ENCODE measurements around the gene CD247.

The CD247 gene

DNA sequence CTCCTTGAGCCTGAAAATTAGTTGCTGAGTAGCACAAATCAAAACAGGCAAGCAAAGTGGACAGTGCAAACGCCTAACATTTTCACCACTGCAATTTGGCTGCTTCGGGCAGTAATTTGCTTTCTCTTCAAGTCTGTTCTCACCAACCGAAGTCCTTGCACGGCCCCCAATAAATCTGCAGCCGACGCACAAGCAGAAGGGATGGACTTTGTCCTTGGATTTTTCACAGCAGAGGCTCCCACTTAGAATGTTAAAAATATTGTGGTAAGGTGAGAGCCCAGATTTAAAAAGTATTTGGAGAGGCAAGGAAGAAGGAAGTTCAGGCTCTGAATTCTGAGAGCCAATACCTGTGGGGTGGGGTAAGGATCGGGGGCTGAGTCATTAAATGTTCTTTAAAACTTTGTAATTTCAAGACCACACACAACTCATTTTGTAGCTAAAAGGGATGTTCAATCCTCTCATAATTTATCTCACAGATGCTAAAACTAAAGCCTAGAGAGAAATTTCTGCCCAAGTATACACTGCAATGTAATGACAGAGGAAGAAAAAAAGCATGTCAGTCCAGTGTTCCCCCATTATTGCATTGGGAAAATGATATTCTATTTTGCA is 6.2 kb downstream of the CD247 start:
- POLR2A ChIA-PET = no interaction called here
- Histone ChIP-seq H3K27ac (ENCODE audit: insufficient read depth in 1 of 2, low read depth in 1 of 2, low read length in 2 of 2, poor library complexity in 1 of 2, severe bottlenecking in 2 of 2) (no peak overlapping the region), H3K4me3 (ENCODE audit: control insufficient read depth in 1 of 7, extremely low read depth in 1 of 7, insufficient read depth in 4 of 7, low read depth in 2 of 7, low read length in 6 of 7) (no peak overlapping the region), H3K4me1 (ENCODE audit: control extremely low read depth in 1 of 4, control insufficient read depth in 4 of 4, insufficient read depth in 4 of 4, low read length in 3 of 4) (no peaks in the 10 kb centered on the region), H3K27me3 (replicated peaks in 2 of 5; ENCODE audit: control insufficient read depth in 4 of 5, insufficient read depth in 5 of 5, low read length in 4 of 5) (no peaks in the 10 kb centered on the region), H3K9me3 (ENCODE audit: control extremely low read depth in 1 of 5, control insufficient read depth in 4 of 5, insufficient read depth in 2 of 5, low read depth in 1 of 5, low read length in 4 of 5) (no peaks in the 10 kb centered on the region), H3K36me3 (ENCODE audit: control insufficient read depth in 4 of 4, insufficient read depth in 4 of 4, low read length in 3 of 4) (no peaks in the 10 kb centered on the region)
- CTCF ChIA-PET = no interaction called here
- no peak for DNase-seq
- 92% methylated on average over 6 of the region's 7 CpGs for WGBS (ENCODE audit: insufficient coverage)

DNA sequence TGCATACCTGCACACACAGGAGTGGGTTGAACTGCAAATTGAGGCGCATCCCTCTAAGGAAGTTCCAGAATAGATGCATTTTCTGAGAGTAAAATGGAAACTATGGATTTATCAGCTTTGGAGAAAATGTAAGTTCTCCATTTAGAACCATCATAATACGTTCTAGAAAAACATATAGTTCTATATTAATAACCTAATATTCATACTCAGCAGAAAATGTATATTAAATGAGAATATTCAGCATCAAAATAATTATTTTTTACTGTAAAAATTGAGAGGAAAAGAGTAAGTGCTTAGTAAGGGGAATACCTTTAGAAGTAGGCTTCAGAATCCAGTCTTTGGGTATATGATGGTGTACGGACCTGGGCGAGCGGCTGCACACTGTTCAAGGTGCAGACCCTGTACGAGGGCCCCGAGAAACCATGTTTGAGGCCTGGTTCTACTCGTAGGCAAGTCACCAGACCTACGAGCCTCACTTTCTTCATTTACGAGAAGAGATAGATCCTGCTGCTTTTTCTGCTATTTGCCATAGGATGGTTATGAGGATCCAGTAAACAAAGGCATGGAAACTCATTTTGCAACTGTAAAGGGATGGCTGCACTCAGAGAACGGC is 6.8 kb downstream of the CD247 start:
- Histone ChIP-seq H3K27me3 (replicated peaks in 2 of 5; ENCODE audit: control insufficient read depth in 4 of 5, insufficient read depth in 5 of 5, low read length in 4 of 5) (no peaks in the 10 kb centered on the region), H3K27ac (ENCODE audit: insufficient read depth in 1 of 2, low read depth in 1 of 2, low read length in 2 of 2, poor library complexity in 1 of 2, severe bottlenecking in 2 of 2) (no peak overlapping the region), H3K36me3 (ENCODE audit: control insufficient read depth in 4 of 4, insufficient read depth in 4 of 4, low read length in 3 of 4) (no peaks in the 10 kb centered on the region), H3K4me1 (ENCODE audit: control extremely low read depth in 1 of 4, control insufficient read depth in 4 of 4, insufficient read depth in 4 of 4, low read length in 3 of 4) (no peaks in the 10 kb centered on the region), H3K9me3 (ENCODE audit: control extremely low read depth in 1 of 5, control insufficient read depth in 4 of 5, insufficient read depth in 2 of 5, low read depth in 1 of 5, low read length in 4 of 5) (no peaks in the 10 kb centered on the region), H3K4me3 (ENCODE audit: control insufficient read depth in 1 of 7, extremely low read depth in 1 of 7, insufficient read depth in 4 of 7, low read depth in 2 of 7, low read length in 6 of 7) (no peak overlapping the region)
- CTCF ChIA-PET = interaction anchor here (0.9 kb wide), 1 partner anchor 46 kb away, joined by 3 read pairs; no protein-coding TSS in a partner anchor
- 95% methylated on average over 9 of the region's 11 CpGs for WGBS (ENCODE audit: insufficient coverage)
- no peak for DNase-seq
- POLR2A ChIA-PET = no interaction called here

DNA sequence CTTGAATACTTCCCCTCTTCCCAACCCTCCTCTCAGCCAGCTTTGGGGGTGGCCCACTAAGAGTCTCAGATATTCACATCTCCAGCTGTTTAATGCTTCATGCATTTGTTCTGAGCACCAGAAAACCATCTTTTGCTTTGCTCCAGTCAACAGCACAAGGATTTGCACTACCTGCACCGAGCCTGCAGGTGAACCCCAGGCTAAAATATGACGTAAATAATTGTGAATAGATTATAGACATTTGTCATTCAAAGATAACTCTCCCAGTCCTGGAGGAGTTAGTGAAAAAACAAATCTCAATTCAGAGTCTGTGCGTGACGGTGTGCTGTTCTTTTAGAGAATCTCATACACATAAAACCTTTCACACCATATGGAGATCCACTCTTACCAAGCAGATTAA is 7.4 kb downstream of the CD247 start:
- WGBS (ENCODE audit: insufficient coverage) = 100% methylated on average over 2 of the region's 4 CpGs
- Histone ChIP-seq H3K27ac (ENCODE audit: insufficient read depth in 1 of 2, low read depth in 1 of 2, low read length in 2 of 2, poor library complexity in 1 of 2, severe bottlenecking in 2 of 2) (no peak overlapping the region), H3K36me3 (ENCODE audit: control insufficient read depth in 4 of 4, insufficient read depth in 4 of 4, low read length in 3 of 4) (no peaks in the 10 kb centered on the region), H3K4me3 (ENCODE audit: control insufficient read depth in 1 of 7, extremely low read depth in 1 of 7, insufficient read depth in 4 of 7, low read depth in 2 of 7, low read length in 6 of 7) (no peak overlapping the region), H3K4me1 (ENCODE audit: control extremely low read depth in 1 of 4, control insufficient read depth in 4 of 4, insufficient read depth in 4 of 4, low read length in 3 of 4) (no peaks in the 10 kb centered on the region), H3K9me3 (ENCODE audit: control extremely low read depth in 1 of 5, control insufficient read depth in 4 of 5, insufficient read depth in 2 of 5, low read depth in 1 of 5, low read length in 4 of 5) (no peaks in the 10 kb centered on the region), H3K27me3 (replicated peaks in 2 of 5; ENCODE audit: control insufficient read depth in 4 of 5, insufficient read depth in 5 of 5, low read length in 4 of 5) (no peaks in the 10 kb centered on the region)
- CTCF ChIA-PET = interaction anchor here (0.9 kb wide), 1 partner anchor 46 kb away, joined by 3 read pairs; no protein-coding TSS in a partner anchor
- POLR2A ChIA-PET = no interaction called here
- DNase-seq = no peak

DNA sequence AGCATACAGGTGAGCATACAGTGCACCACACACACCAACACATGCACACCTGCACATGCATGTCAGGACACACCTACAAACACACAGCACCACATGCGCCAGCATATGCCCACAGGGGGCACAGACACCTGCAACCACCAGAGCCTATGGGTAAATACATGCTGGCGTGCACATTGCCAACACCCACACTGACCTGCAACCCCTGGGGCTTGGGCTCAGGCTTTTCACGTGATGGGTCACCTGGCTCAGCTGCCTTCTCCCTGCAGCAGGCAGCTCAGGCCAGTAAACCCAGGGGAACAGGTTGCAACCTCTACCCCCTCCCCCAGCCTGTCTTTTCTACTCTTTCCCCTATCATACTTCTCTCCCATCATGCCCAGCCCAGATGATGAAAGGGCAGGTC is 8.1 kb downstream of the CD247 start:
- no peaks in the 10 kb centered on the region for H3K9me3 ChIP-seq (ENCODE audit: control extremely low read depth in 1 of 5, control insufficient read depth in 4 of 5, insufficient read depth in 2 of 5, low read depth in 1 of 5, low read length in 4 of 5)
- H3K4me3 ChIP-seq (ENCODE audit: control insufficient read depth in 1 of 7, extremely low read depth in 1 of 7, insufficient read depth in 4 of 7, low read depth in 2 of 7, low read length in 6 of 7) = no peak overlapping the region
- DNase-seq = no peak
- CTCF ChIA-PET = interaction anchor here (0.9 kb wide), 1 partner anchor 47 kb away, joined by 3 read pairs; no protein-coding TSS in a partner anchor
- no peaks in the 10 kb centered on the region for H3K27me3 ChIP-seq (replicated peaks in 2 of 5; ENCODE audit: control insufficient read depth in 4 of 5, insufficient read depth in 5 of 5, low read length in 4 of 5)
- H3K4me1 ChIP-seq (ENCODE audit: control extremely low read depth in 1 of 4, control insufficient read depth in 4 of 4, insufficient read depth in 4 of 4, low read length in 3 of 4) = no peaks in the 10 kb centered on the region
- H3K27ac ChIP-seq (ENCODE audit: insufficient read depth in 1 of 2, low read depth in 1 of 2, low read length in 2 of 2, poor library complexity in 1 of 2, severe bottlenecking in 2 of 2) = no peak overlapping the region
- WGBS (ENCODE audit: insufficient coverage) = 100% methylated on average over 3 of the region's 3 CpGs
- POLR2A ChIA-PET = no interaction called here
- no peaks in the 10 kb centered on the region for H3K36me3 ChIP-seq (ENCODE audit: control insufficient read depth in 4 of 4, insufficient read depth in 4 of 4, low read length in 3 of 4)

DNA sequence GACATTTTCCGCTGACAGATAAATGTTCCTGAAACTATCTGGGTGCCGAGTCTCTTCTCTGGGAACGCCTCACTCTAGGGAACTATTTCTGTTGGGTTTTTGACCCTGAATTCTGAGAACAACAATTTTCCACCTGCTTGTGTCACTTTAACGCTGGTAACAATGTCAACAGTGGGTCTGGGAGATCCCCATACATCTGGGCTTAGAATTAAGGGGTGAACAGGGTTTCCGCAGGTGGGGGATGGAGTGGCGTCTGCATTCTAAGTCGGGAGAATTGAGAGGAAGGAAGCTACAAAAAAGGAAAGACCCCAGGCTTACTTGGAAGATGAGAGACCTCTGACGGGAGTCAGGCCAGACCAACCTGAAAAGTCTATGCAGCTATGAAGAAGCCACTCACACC is 8.7 kb downstream of the CD247 start:
- Histone ChIP-seq H3K36me3 (ENCODE audit: control insufficient read depth in 4 of 4, insufficient read depth in 4 of 4, low read length in 3 of 4) (no peaks in the 10 kb centered on the region), H3K4me1 (ENCODE audit: control extremely low read depth in 1 of 4, control insufficient read depth in 4 of 4, insufficient read depth in 4 of 4, low read length in 3 of 4) (no peaks in the 10 kb centered on the region), H3K27me3 (replicated peaks in 2 of 5; ENCODE audit: control insufficient read depth in 4 of 5, insufficient read depth in 5 of 5, low read length in 4 of 5) (no peaks in the 10 kb centered on the region), H3K4me3 (ENCODE audit: control insufficient read depth in 1 of 7, extremely low read depth in 1 of 7, insufficient read depth in 4 of 7, low read depth in 2 of 7, low read length in 6 of 7) (no peak overlapping the region), H3K27ac (ENCODE audit: insufficient read depth in 1 of 2, low read depth in 1 of 2, low read length in 2 of 2, poor library complexity in 1 of 2, severe bottlenecking in 2 of 2) (no peak overlapping the region), H3K9me3 (ENCODE audit: control extremely low read depth in 1 of 5, control insufficient read depth in 4 of 5, insufficient read depth in 2 of 5, low read depth in 1 of 5, low read length in 4 of 5) (no peaks in the 10 kb centered on the region)
- 91% methylated on average over 8 of the region's 8 CpGs for WGBS (ENCODE audit: insufficient coverage)
- no peak for DNase-seq
- POLR2A ChIA-PET = no interaction called here
- CTCF ChIA-PET = no interaction called here

DNA sequence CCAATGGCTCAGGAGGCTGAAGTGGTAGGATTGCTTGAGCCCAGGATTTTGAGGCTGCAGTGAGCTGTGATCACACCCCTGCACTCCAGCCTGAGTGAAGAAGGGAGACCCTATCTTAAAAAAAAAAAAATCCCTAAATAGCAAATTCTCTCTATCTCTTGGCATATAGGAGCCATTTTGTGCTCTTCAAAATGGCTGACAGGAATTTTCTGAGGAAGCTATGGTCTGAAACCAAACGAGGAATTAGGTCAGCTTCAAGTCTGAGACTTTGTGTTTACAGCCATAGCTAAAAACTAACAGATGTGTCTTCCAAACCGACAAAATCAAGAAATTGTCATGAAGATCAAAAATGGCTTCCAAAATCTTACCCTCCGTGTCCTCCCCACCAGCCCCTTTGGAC is 10.6 kb downstream of the CD247 start:
- no peak for DNase-seq
- Histone ChIP-seq H3K9me3 (ENCODE audit: control extremely low read depth in 1 of 5, control insufficient read depth in 4 of 5, insufficient read depth in 2 of 5, low read depth in 1 of 5, low read length in 4 of 5) (no peaks in the 10 kb centered on the region), H3K27me3 (replicated peaks in 2 of 5; ENCODE audit: control insufficient read depth in 4 of 5, insufficient read depth in 5 of 5, low read length in 4 of 5) (peaks cover 0 to under 1% (median 0%) of the 10 kb centered on the region in 5 experiments), H3K4me1 (ENCODE audit: control extremely low read depth in 1 of 4, control insufficient read depth in 4 of 4, insufficient read depth in 4 of 4, low read length in 3 of 4) (no peaks in the 10 kb centered on the region), H3K4me3 (ENCODE audit: control insufficient read depth in 1 of 7, extremely low read depth in 1 of 7, insufficient read depth in 4 of 7, low read depth in 2 of 7, low read length in 6 of 7) (no peak overlapping the region), H3K36me3 (ENCODE audit: control insufficient read depth in 4 of 4, insufficient read depth in 4 of 4, low read length in 3 of 4) (no peaks in the 10 kb centered on the region), H3K27ac (ENCODE audit: insufficient read depth in 1 of 2, low read depth in 1 of 2, low read length in 2 of 2, poor library complexity in 1 of 2, severe bottlenecking in 2 of 2) (no peak overlapping the region)
- POLR2A ChIA-PET = interaction anchor here (0.6 kb wide), 1 partner anchor 23 kb away, joined by 3 read pairs; no protein-coding TSS in a partner anchor
- WGBS (ENCODE audit: insufficient coverage) = 100% methylated on average over 2 of the region's 3 CpGs
- CTCF ChIA-PET = interaction anchor here (0.9 to 1.2 kb wide), 4 partner anchors 8 to 448 kb away, joined by 3 read pairs; no protein-coding TSS in a partner anchor

DNA sequence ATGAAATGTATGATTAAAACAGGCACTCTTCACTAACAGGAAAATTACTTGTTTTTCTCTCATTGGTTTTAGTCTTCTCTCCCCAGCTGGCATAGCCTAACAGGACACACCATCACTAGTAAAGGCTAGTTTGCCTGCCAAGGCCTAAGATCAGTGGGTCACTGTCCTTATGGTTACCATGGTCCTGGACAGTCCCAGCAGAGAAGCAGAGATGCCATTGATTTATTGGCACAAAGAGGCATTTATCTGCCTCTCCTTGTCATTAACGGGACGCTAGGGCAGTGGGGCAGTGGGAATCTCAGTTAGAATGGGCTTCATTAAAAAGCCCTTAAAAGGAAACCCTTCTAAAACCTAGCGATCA is 13.9 kb downstream of the CD247 start:
- H3K4me3 ChIP-seq (ENCODE audit: control insufficient read depth in 1 of 7, extremely low read depth in 1 of 7, insufficient read depth in 4 of 7, low read depth in 2 of 7, low read length in 6 of 7) = no peak overlapping the region
- CTCF ChIA-PET = interaction anchor here (0.7 to 1.6 kb wide), 3 partner anchors 12 to 236 kb away, joined by 3 to 5 read pairs (median 3); partner anchors contain the start of gene CREG1
- H3K36me3 ChIP-seq (ENCODE audit: control insufficient read depth in 4 of 4, insufficient read depth in 4 of 4, low read length in 3 of 4) = no peaks in the 10 kb centered on the region
- DNase-seq = no peak
- peaks cover 0 to 3% (median 0%) of the 10 kb centered on the region in 5 experiments for H3K27me3 ChIP-seq (replicated peaks in 2 of 5; ENCODE audit: control insufficient read depth in 4 of 5, insufficient read depth in 5 of 5, low read length in 4 of 5)
- POLR2A ChIA-PET = no interaction called here
- H3K27ac ChIP-seq (ENCODE audit: insufficient read depth in 1 of 2, low read depth in 1 of 2, low read length in 2 of 2, poor library complexity in 1 of 2, severe bottlenecking in 2 of 2) = no peak overlapping the region
- H3K9me3 ChIP-seq (ENCODE audit: control extremely low read depth in 1 of 5, control insufficient read depth in 4 of 5, insufficient read depth in 2 of 5, low read depth in 1 of 5, low read length in 4 of 5) = no peaks in the 10 kb centered on the region
- 96% methylated on average over 3 of the region's 3 CpGs for WGBS (ENCODE audit: insufficient coverage)
- peaks cover 0 to 1% (median 0%) of the 10 kb centered on the region in 4 experiments for H3K4me1 ChIP-seq (ENCODE audit: control extremely low read depth in 1 of 4, control insufficient read depth in 4 of 4, insufficient read depth in 4 of 4, low read length in 3 of 4)
